Right atrium auricular region (tissue), 2 donors: ENCODE measurements around the gene BICDL2. TPM values are rescaled to one million over a fixed set of nuclear protein-coding genes. Genes with fewer than 3 reads are reported as not detected.
"Not testable (repeated sequence)": the region's sequence is repeated elsewhere in the genome, so short reads cannot be mapped to it uniquely, and the experiment has no call there.

Experiments used
- DNase-seq: peaks from one replicate; pipeline ENCODE4 v3.0.0-alpha.2; 2019; ENCODE audit warnings: low spot score
- H3K27ac ChIP-seq, 2 donors: fragments of 200-600 bp; sonication (generic); 1 replicate in 1 of 2; 2 replicates in 1 of 2; pipeline ENCODE4 v1.5.1; 2016 to 2019
- H3K27me3 ChIP-seq, 2 donors: fragments of 200-600 bp; sonication (generic); one replicate each; pipeline versions ENCODE4 v1.5.1 to v1.6.0; 2017 to 2019
- H3K36me3 ChIP-seq: fragments of 200-600 bp; sonication (generic); one replicate; pipeline ENCODE4 v1.5.1; 2016
- H3K4me1 ChIP-seq, 2 donors: fragments of 200-600 bp; sonication (generic); one replicate each; pipeline versions ENCODE4 v1.5.1 to v1.6.0; 2017 to 2019
- H3K4me3 ChIP-seq, 2 donors: fragments of 200-600 bp; sonication (generic); 1 replicate in 1 of 2; 2 replicates in 1 of 2; pipeline ENCODE4 v1.5.1; 2017 to 2019; ENCODE audit warnings: mild to moderate bottlenecking in 1 of 2, moderate library complexity in 1 of 2
- H3K9me3 ChIP-seq, 2 donors: fragments of 200-600 bp; sonication (generic); one replicate each; pipeline ENCODE4 v1.5.1; 2019
- total RNA-seq, 2 donors: library from RNA; depleted of rRNA; stranded (reverse); fragments of >200 nt; gene quantifications; one replicate each; pipeline ENCODE4 v1.1.0, GENCODE V29; 2016
- TF ChIP-seq, protein P1 (sequence below), 2 donors: fragments of 200-600 bp; sonication (generic); IDR thresholded peaks; one replicate each; pipeline ENCODE4 v1.5.1; 2019; ENCODE audit warnings: antibody characterized with exemption in 2 of 2

The BICDL2 gene
- total RNA-seq, 2 donors from 2014 or later = 0.28 TPM; not detected in 1

DNA sequence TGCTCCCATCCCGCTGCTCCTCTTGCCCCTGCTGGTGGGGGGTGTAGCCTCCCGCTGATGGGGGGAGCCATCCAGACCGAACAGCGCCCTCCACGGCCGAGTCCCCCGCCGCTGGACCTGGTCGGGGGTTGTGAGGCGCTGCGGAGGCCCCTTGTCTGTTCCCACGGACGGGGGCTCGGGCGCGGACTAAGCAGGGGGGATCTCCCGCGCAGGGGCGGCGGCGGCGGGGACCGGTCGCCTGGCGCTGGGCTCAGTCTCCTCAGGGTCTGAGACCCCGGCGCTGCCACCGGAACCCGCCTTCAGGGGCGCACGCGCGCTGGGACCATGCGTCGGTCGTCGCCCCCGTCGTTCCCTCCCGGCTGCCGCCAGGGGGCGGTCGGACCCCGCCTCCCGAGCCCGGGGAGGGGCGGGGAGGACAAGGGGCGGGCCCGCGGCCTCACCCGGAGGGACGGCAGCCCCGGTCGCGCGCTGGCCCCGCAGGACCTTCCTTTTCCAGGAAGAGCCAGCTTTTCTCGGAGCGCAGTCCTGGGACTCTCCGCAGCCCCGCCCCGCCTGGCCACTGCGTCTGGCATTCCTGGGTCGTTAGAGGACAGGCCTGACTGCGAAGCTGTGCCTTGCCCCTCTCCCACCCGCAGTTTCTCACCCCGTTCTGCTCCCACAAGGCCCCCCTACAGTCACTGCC lies 22.4 kb upstream of the BICDL2 start:
- peak; percentile 89 for DNase-seq
- H3K4me3 ChIP-seq = peak overlapping the region; percentile 68 to 95
- H3K4me1 ChIP-seq = peaks cover 0 to 21% of the 10 kb centered on the region in 2 donors
- no peaks in the 10 kb centered on the region for H3K9me3 ChIP-seq
- peak overlapping the region; percentile 77 to 83 for H3K27ac ChIP-seq
- no peaks in the 10 kb centered on the region for H3K36me3 ChIP-seq
- TF ChIP-seq, protein P1, sequence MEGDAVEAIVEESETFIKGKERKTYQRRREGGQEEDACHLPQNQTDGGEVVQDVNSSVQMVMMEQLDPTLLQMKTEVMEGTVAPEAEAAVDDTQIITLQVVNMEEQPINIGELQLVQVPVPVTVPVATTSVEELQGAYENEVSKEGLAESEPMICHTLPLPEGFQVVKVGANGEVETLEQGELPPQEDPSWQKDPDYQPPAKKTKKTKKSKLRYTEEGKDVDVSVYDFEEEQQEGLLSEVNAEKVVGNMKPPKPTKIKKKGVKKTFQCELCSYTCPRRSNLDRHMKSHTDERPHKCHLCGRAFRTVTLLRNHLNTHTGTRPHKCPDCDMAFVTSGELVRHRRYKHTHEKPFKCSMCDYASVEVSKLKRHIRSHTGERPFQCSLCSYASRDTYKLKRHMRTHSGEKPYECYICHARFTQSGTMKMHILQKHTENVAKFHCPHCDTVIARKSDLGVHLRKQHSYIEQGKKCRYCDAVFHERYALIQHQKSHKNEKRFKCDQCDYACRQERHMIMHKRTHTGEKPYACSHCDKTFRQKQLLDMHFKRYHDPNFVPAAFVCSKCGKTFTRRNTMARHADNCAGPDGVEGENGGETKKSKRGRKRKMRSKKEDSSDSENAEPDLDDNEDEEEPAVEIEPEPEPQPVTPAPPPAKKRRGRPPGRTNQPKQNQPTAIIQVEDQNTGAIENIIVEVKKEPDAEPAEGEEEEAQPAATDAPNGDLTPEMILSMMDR (IDR thresholded peaks at IDR 0.05) = peak; percentile 97 to 98
- no peaks in the 10 kb centered on the region for H3K27me3 ChIP-seq

DNA sequence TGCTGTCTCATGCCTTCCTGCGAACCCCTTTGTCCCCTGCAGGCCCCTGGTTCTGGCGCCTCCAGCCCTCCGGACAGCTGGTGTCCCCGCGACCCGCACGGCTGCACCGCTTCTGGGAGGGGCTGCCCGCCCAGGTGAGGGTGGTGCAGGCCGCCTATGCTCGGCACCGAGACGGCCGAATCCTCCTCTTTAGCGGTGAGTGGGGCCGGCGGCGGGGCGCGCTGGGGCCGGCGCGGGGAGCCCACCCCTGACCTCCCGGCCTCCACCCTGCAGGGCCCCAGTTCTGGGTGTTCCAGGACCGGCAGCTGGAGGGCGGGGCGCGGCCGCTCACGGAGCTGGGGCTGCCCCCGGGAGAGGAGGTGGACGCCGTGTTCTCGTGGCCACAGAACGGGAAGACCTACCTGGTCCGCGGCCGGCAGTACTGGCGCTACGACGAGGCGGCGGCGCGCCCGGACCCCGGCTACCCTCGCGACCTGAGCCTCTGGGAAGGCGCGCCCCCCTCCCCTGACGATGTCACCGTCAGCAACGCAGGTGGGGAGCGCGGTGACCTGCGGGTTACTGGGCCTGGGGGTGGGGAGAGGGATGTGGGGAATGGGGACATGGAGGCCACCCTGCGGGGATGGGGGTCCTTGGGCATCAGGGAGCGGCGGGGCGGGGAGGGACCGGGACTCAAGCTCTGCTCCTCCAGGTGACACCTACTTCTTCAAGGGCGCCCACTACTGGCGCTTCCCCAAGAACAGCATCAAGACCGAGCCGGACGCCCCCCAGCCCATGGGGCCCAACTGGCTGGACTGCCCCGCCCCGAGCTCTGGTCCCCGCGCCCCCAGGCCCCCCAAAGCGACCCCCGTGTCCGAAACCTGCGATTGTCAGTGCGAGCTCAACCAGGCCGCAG lies 21.6 kb upstream of the BICDL2 start:
- DNase-seq = no peak
- Histone ChIP-seq H3K36me3 (no peaks in the 10 kb centered on the region), H3K4me1 (peaks cover 0 to 21% of the 10 kb centered on the region in 2 donors), H3K9me3 (no peaks in the 10 kb centered on the region), H3K4me3 (peak overlapping the region; percentile 68 to 95), H3K27me3 (no peaks in the 10 kb centered on the region), H3K27ac (peak overlapping the region in 1 of 2 donors; percentile 83)
- TF ChIP-seq, protein P1 (IDR thresholded peaks at IDR 0.05) = no peak

DNA sequence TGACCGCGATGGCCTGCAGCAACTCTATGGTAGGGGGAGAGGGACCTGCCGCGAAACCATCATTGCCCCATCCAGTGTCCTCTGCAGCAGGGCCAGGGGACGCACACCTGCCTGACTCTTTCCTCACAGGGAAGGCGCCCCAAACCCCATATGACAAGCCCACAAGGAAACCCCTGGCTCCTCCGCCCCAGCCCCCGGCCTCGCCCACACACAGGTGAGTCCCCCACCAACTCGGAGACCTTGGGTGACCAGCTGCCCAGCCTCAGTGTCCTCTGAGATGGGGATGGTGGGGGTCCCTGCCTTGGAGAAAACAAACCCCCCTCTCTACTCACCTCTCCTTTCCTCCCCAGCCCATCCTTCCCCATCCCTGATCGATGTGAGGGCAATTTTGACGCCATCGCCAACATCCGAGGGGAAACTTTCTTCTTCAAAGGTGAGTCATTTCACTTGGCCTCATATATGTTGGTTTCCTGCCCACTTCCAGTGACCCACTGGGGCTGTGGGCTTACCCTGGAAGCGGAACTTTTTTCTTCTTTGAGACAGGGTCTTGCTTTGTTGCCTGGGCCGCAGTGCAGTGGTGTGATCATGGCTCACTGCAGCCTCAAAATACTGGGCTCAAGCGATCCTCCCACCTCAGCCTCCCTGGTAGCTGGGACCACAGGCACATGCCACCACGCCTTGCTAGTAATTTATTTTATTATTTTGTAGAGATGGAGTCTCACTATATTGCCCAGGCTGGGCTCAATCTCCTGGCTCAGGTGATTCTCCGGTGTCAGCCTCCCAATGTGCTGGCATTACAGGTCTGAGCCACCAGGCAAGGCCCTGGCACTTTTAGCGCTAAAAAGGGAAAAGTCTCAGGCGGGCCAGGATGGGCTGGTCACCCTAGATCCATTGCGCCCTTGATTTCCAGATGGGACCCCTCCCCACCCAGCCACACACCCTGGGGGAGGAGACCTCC lies 20.7 kb upstream of the BICDL2 start:
- H3K9me3 ChIP-seq = no peaks in the 10 kb centered on the region
- TF ChIP-seq, protein P1 (IDR thresholded peaks at IDR 0.05) = no peak
- no peaks in the 10 kb centered on the region for H3K36me3 ChIP-seq
- no peaks in the 10 kb centered on the region for H3K27me3 ChIP-seq
- peaks cover 0 to 21% of the 10 kb centered on the region in 2 donors for H3K4me1 ChIP-seq
- no peak for DNase-seq
- H3K27ac ChIP-seq = no peak overlapping the region
- H3K4me3 ChIP-seq = peak overlapping the region in 1 of 2 donors; percentile 95

DNA sequence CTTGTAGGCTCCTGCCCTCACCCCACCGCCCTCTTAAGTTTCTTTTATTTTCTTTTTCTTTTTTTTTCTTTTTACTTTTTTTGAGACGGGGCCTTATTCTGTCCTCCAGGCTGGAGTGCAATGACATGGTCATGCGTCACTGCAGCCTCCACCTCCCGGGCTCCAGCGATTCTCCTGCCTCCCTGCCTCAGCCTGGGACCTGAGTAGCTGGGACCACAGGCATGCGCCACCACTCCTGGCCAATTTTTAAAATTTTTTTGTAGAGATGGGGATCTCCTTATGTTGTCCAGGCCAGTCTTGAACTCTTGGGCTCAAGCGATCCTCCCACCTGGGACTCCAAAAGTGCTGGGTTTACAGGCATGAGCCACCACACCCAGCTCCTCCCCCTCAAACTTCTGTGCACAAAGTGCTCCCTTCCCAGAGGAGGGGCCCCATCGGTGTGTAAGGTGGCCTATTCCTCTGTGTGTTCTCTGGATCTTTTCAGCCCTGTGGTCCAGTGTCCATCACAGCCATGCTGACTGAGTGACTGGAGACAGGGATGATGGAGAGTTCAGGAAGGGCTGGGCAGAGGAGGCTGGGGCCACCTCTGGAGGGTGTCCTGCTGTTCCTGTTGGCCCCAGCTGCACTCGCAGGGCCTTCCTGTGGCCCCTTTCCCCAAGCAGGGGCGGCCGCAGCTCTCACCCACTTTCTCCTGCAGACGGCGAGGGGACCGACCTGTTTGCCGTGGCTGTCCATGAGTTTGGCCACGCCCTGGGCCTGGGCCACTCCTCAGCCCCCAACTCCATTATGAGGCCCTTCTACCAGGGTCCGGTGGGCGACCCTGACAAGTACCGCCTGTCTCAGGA lies 19.8 kb upstream of the BICDL2 start:
- Histone ChIP-seq H3K9me3 (no peaks in the 10 kb centered on the region), H3K36me3 (no peaks in the 10 kb centered on the region), H3K4me3 (no peak overlapping the region), H3K4me1 (peaks cover 0 to 21% of the 10 kb centered on the region in 2 donors), H3K27ac (no peak overlapping the region), H3K27me3 (no peaks in the 10 kb centered on the region)
- TF ChIP-seq, protein P1 (IDR thresholded peaks at IDR 0.05) = no peak
- no peak for DNase-seq

DNA sequence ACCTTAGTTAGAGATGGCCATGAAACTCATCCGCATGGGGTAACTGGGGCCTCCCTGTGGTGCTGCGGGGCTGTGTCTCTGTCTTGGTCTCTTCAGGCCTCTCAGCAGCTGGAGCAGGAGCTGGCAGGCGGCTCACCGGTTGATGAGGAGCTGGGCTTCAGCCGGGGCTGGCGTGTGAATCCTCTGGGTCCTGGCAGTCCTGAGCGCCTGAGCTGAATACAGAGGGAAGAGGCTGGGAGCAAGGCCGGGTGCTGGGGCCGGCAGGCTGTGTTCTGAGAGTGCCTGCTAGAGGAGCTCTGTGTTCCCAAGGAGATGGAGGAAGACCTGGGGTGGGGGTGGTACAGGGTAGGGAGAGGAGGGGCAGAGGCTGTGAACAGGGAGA lies 19.0 kb upstream of the BICDL2 start:
- not testable (repeated sequence) for H3K9me3 ChIP-seq, H3K4me3 ChIP-seq, H3K27me3 ChIP-seq, H3K27ac ChIP-seq, H3K36me3 ChIP-seq, DNase-seq
- peaks cover 0 to 21% of the 10 kb centered on the region in 2 donors for H3K4me1 ChIP-seq
